ENCODE data around the gene PRICKLE1. TPM values are rescaled to one million over a fixed set of nuclear protein-coding genes. Genes with fewer than 3 reads are reported as not detected.
A peak's percentile ranks its signal among the peaks of the same experiment; 100 is the strongest.

The PRICKLE1 gene
- total RNA-seq, 1 donor from 2014 or later = 20.9 TPM

GRCh38 chr12:42606471-42606870, 16.9 kb upstream of the PRICKLE1 start:
- no peaks in the 10 kb centered on the region for H3K36me3 ChIP-seq
- H3K4me1 ChIP-seq = no peaks in the 10 kb centered on the region
- DNase-seq = no peak
- no peak for TF ChIP-seq CTCF (IDR thresholded peaks at IDR 0.05; ENCODE audit: borderline replicate concordance)
- H3K27me3 ChIP-seq (ENCODE audit: low read depth) = no peaks in the 10 kb centered on the region
- intact Hi-C loops (cut with micrococcal nuclease) = no loop called here
- no peak overlapping the region for H3K4me3 ChIP-seq
- no peaks in the 10 kb centered on the region for H3K9me3 ChIP-seq (replicated peaks)
- H3K27ac ChIP-seq (replicated peaks) = no peak overlapping the region

DNA sequence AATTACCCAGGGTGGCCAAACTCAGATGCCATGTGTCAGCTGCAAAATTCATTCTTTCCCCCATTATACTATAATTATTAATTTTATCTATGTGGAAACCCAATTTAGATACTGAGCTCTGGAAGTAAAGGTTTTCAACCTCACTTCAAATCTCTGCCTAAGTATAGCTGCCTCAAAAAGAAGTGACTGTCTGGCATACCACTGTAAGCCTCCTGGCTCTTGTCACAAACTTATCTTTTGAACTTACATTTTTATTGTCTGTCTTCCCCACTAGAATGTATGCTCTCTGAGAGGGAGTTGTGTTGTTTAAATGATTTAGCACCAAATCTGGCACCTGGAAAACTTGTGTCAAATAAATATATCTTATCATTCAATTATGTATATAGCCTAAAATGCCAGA, 16.1 kb upstream of the PRICKLE1 start:
- TF ChIP-seq CTCF (IDR thresholded peaks at IDR 0.05; ENCODE audit: borderline replicate concordance) = no peak
- Histone ChIP-seq H3K9me3 (replicated peaks) (no peaks in the 10 kb centered on the region), H3K27me3 (ENCODE audit: low read depth) (no peaks in the 10 kb centered on the region), H3K36me3 (no peaks in the 10 kb centered on the region), H3K4me1 (no peaks in the 10 kb centered on the region), H3K4me3 (no peak overlapping the region), H3K27ac (replicated peaks) (no peak overlapping the region)
- intact Hi-C loops (cut with micrococcal nuclease) = no loop called here
- no peak for DNase-seq

DNA sequence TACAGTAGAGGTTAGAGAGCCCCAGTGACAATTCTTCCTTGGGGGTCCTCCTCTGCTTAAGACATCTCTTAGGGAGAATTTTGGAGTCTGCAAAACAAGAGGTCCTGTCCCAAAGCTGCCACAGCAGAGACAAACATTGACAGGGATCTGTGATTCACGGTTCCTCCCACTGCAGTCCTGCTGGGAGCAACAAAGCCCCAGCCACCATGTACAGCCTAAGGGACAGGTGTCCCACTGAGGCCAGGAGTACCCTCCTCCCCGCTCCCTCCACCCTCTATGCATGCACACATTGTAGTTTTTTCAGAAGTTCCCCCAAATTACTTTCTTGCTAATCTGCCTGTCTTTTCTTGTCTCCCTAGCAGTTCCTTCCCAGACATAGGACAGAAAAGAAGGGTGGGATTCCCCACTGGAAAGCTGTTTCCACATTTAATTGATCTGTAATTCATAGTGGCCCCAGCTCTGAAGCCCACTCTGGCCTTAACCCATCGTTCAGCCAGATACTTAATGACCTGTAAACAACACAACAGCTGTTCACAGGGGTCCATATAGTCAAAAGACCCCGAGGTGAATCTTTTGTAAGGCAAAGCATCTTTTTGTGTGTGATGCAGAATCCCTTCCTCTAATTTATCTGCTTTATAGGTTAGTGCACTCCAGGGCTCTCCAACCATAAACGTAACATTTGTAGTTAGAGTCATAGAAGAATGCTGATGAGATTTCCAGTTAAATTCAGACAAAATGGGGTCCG, 13.9 kb upstream of the PRICKLE1 start:
- no peaks in the 10 kb centered on the region for H3K27me3 ChIP-seq (ENCODE audit: low read depth)
- no peaks in the 10 kb centered on the region for H3K9me3 ChIP-seq (replicated peaks)
- no peak overlapping the region for H3K4me3 ChIP-seq
- H3K36me3 ChIP-seq = no peaks in the 10 kb centered on the region
- DNase-seq = no peak
- intact Hi-C loops (cut with micrococcal nuclease) = no loop called here
- no peaks in the 10 kb centered on the region for H3K4me1 ChIP-seq
- TF ChIP-seq CTCF (IDR thresholded peaks at IDR 0.05; ENCODE audit: borderline replicate concordance) = no peak
- H3K27ac ChIP-seq (replicated peaks) = no peak overlapping the region

DNA sequence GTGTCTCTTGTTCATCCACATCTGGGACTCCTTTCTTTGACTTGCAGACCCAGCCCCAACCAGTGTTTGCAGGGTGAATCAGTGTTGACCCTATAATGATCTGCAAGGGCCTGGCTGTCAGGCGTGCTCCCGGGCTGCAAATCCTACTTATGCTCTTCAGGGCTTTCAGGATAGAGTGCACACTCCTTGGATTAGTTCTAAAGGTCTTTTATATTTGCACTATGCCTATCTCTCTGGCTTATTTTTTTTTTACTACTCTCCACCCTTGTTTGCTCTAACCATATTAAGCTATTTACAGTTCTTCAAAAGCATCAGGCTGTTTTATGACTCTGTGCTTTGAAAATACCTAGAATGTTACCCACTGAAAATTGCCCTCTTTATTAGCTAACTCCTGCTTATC, 4.3 kb upstream of the PRICKLE1 start:
- no peaks in the 10 kb centered on the region for H3K36me3 ChIP-seq
- no peaks in the 10 kb centered on the region for H3K9me3 ChIP-seq (replicated peaks)
- H3K27me3 ChIP-seq (ENCODE audit: low read depth) = no peaks in the 10 kb centered on the region
- intact Hi-C loops (cut with micrococcal nuclease) = no loop called here
- peaks cover 17% of the 10 kb centered on the region for H3K4me1 ChIP-seq
- H3K27ac ChIP-seq (replicated peaks) = no peak overlapping the region
- H3K4me3 ChIP-seq = no peak overlapping the region
- TF ChIP-seq CTCF (IDR thresholded peaks at IDR 0.05; ENCODE audit: borderline replicate concordance) = no peak
- DNase-seq = no peak

DNA sequence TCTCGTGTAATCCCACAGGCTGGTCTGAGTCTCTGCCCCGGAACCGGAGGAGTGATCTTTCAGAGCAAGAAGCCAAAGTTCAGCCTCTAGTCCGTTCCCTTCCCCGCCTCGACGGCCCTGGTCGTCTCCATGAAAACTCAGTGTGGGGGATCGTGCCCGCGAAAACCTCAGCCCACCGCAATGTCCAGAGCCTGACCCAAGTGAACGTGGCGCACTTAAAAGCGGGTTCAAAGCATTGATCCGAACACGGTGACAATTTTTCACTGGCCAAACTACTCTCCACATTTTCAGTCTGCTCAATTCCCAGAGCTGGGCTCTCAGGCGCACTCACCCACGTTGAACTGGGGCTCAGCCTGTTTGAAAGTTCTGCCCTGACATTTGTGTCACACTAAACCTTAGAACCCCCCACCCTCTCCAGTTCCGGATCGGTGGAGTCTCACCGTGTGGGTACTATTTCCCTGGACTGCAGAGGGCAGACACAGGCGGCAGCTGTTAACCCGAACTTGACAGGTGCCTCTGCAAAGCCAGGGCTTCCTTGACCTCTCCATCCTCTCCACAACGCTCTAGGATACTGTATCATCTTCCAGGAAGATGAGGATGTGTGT, 886 bp upstream of the PRICKLE1 start:
- Histone ChIP-seq H3K27me3 (ENCODE audit: low read depth) (no peaks in the 10 kb centered on the region), H3K9me3 (replicated peaks) (no peaks in the 10 kb centered on the region), H3K36me3 (no peaks in the 10 kb centered on the region), H3K27ac (replicated peaks) (peak overlapping the region; percentile 85), H3K4me1 (peaks cover 51% of the 10 kb centered on the region), H3K4me3 (peak overlapping the region; percentile 99)
- intact Hi-C loops (cut with micrococcal nuclease) = no loop called here
- peak; percentile 21 for DNase-seq
- peak; percentile 26 for TF ChIP-seq CTCF (IDR thresholded peaks at IDR 0.05; ENCODE audit: borderline replicate concordance)

Data from left ventricle myocardium inferior (tissue), 1 donor.